SK-N-MC (cell line): ENCODE measurements around the gene GH2.
"Not testable (repeated sequence)": the region's sequence is repeated elsewhere in the genome, so short reads cannot be mapped to it uniquely, and the experiment has no call there.

Experiments
- EZH2 ChIP-seq: fragments of 200-600 bp; sonication (generic); IDR thresholded peaks from one replicate; pipeline ENCODE4 v1.6.1; 2017; ENCODE audit warnings: antibody characterized with exemption
- POLR2AphosphoS5 ChIP-seq: IDR thresholded peaks from 2 replicates; pipeline ENCODE4 v1.6.1; 2012; ENCODE audit warnings: mild to moderate bottlenecking, low read depth, low read length, borderline replicate concordance

DNA sequence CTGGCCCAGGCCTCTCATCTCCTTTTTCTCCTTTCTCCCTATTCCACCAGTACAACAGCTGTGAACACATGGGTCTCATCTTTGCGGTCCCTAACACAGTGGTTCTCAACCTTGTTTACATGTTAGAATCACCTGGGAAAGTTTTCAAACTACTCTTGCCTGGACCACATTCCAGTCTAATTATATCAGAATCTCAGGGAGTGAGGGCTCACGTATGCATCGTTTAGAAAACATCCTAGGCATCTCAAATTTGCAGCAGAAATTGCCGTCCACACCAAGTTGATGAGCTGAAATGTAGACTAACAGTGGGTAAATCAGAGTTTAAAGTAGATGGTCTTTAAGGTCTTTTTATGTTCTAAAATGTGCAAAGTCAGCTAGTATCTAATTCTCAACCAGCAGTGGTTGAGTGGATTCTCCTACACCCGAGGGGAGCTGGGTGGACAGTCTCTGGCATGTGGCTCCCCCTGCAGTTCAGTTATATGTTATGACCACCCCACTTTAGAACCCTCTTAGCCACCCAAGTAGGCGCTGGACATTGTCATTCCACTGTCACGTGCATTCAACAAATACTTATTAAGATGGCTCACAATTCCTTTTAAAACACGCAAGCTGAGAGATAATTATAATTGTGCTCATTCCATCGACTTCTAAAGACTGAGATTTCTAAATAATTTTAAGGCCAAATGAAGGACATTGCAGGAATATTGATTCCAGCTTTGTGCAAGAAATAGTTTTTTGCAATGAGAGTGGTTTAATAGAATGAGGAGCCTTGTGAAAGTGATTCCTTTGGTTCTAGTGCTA lies 12.1 kb downstream of the GH2 start:
- not testable (repeated sequence) for TF ChIP-seq EZH2, POLR2AphosphoS5
